CD4-positive, CD25-positive, alpha-beta regulatory T cell (primary cell): Measurements from ENCODE around the gene FNDC11. TPM values are rescaled to one million over a fixed set of nuclear protein-coding genes. Genes with fewer than 3 reads are reported as not detected.

Experiments used
- ATAC-seq, 2 donors: fragments of 150-1000 bp; cut with Tn5 transposase; one replicate each; pipeline ENCODE4 v1.10.0; 2021; ENCODE audit warnings: low read depth in 2 of 2, moderate number of reproducible peaks in 2 of 2, moderate library complexity in 1 of 2
- DNase-seq, 3 donors: peaks; one replicate each; pipeline versions ENCODE4 v3.0.0 to v3.0.0-alpha.2; 2012 to 2022; ENCODE audit warnings: mixed read lengths in 1 of 3
- H3K27ac ChIP-seq: one replicate; pipeline ENCODE4 v1.7.0; 2013; ENCODE audit warnings: mild to moderate bottlenecking, low read length; ENCODE audit not compliant: insufficient read depth, poor library complexity, severe bottlenecking
- H3K27me3 ChIP-seq: one replicate; pipeline ENCODE4 v1.7.0; 2013; ENCODE audit warnings: low read length; ENCODE audit not compliant: control insufficient read depth, insufficient read depth
- H3K36me3 ChIP-seq: one replicate; pipeline ENCODE4 v1.7.0; 2013; ENCODE audit warnings: mild to moderate bottlenecking, low read length, moderate library complexity; ENCODE audit not compliant: control insufficient read depth, insufficient read depth
- H3K4me1 ChIP-seq: 2 replicates; pipeline ENCODE4 v1.7.0; 2013; ENCODE audit warnings: mild to moderate bottlenecking, low read length; ENCODE audit not compliant: insufficient read depth, control insufficient read depth, poor library complexity, severe bottlenecking
- H3K4me3 ChIP-seq: one replicate; pipeline ENCODE4 v1.7.0; 2013; ENCODE audit warnings: low read depth, mild to moderate bottlenecking, low read length, moderate library complexity
- H3K9me3 ChIP-seq, 2 experiments: 1 replicate in 1 of 2; 2 replicates in 1 of 2; pipeline ENCODE4 v1.7.0; 2013; ENCODE audit warnings: low read length in 2 of 2, mild to moderate bottlenecking in 1 of 2, moderate library complexity in 1 of 2; ENCODE audit not compliant: control insufficient read depth in 2 of 2
- H3K27ac Mint-ChIP-seq, 3 donors: one replicate each; pipeline ENCODE4 v1.8.0; 2020 to 2022; ENCODE audit warnings: mild to moderate bottlenecking in 3 of 3, mixed read lengths in 3 of 3, moderate library complexity in 2 of 3
- H3K27me3 Mint-ChIP-seq: one replicate; pipeline ENCODE4 v1.8.0; 2022; ENCODE audit warnings: mild to moderate bottlenecking, mixed read lengths
- H3K36me3 Mint-ChIP-seq: one replicate; pipeline ENCODE4 v1.8.0; 2020; ENCODE audit warnings: mixed read lengths
- H3K4me1 Mint-ChIP-seq, 4 donors: one replicate each; pipeline ENCODE4 v1.8.0; 2020 to 2022; ENCODE audit warnings: mixed read lengths in 4 of 4, mild to moderate bottlenecking in 1 of 4
- H3K4me3 Mint-ChIP-seq, 4 donors: one replicate each; pipeline ENCODE4 v1.8.0; 2020 to 2022; ENCODE audit warnings: mild to moderate bottlenecking in 4 of 4, mixed read lengths in 4 of 4, moderate library complexity in 3 of 4
- H3K9me3 Mint-ChIP-seq, 7 donors: one replicate each; pipeline ENCODE4 v1.8.0; 2020 to 2022; ENCODE audit warnings: mixed read lengths in 7 of 7, mild to moderate bottlenecking in 3 of 7, moderate library complexity in 2 of 7
- polyA plus RNA-seq, 4 donors: library from polyadenylated mRNA; unstranded; fragments of 300-500 nt; fragmentation: Illumina TruSeq; gene quantifications; one replicate each; pipeline ENCODE4 v1.2.3, GENCODE V29; 2021
- total RNA-seq: library from RNA; stranded (reverse); gene quantifications from one replicate; pipeline ENCODE4 v1.2.3, GENCODE V29; 2022

The FNDC11 gene
- total and polyA plus RNA-seq, 5 donors from 2014 or later, result 0.07 to 1.5 (median 0.18) TPM

GRCh38 chr20:63543131-63543530 lies 10.8 kb upstream of the FNDC11 start:
- Mint-ChIP-seq H3K4me1 (peaks cover 2 to 12% (median 5%) of the 10 kb centered on the region in 4 donors), H3K27me3 (peaks cover 4% of the 10 kb centered on the region)
- ATAC-seq, result no peak

GRCh38 chr20:63543733-63544132 lies 10.2 kb upstream of the FNDC11 start:
- H3K4me1 Mint-ChIP-seq, result peaks cover 2 to 12% (median 5%) of the 10 kb centered on the region in 4 donors
- peaks cover 4% of the 10 kb centered on the region for H3K27me3 Mint-ChIP-seq
- Histone ChIP-seq H3K27ac (no peak overlapping the region), H3K4me1 (peaks cover 3% of the 10 kb centered on the region), H3K9me3 (no peaks in the 10 kb centered on the region), H3K4me3 (no peak overlapping the region), H3K27me3 (no peaks in the 10 kb centered on the region), H3K36me3 (no peaks in the 10 kb centered on the region)
- H3K9me3 Mint-ChIP-seq, result no peaks in the 10 kb centered on the region
- ATAC-seq (no peak), DNase-seq (no peak)
- H3K4me3 Mint-ChIP-seq, result peak overlapping the region in 1 of 4 donors; percentile 72
- no peaks in the 10 kb centered on the region for H3K36me3 Mint-ChIP-seq
- H3K27ac Mint-ChIP-seq, result no peak overlapping the region

More at GRCh38 chr20:63543131-63543530, 10.8 kb upstream of the FNDC11 start:
- Histone ChIP-seq H3K36me3 (no peaks in the 10 kb centered on the region), H3K27me3 (no peaks in the 10 kb centered on the region), H3K27ac (no peak overlapping the region), H3K4me1 (peaks cover 9% of the 10 kb centered on the region), H3K4me3 (no peak overlapping the region), H3K9me3 (no peaks in the 10 kb centered on the region)
- peak overlapping the region in 1 of 3 donors; percentile 53 for H3K27ac Mint-ChIP-seq
- H3K4me3 Mint-ChIP-seq, result no peak overlapping the region
- H3K9me3 Mint-ChIP-seq, result no peaks in the 10 kb centered on the region
- no peaks in the 10 kb centered on the region for H3K36me3 Mint-ChIP-seq
- no peak for DNase-seq

GRCh38 chr20:63544241-63544957 lies 9.6 kb upstream of the FNDC11 start:
- H3K4me1 ChIP-seq, result no peaks in the 10 kb centered on the region
- no peak overlapping the region for H3K27ac ChIP-seq
- no peak for ATAC-seq
- Mint-ChIP-seq H3K4me3 (no peak overlapping the region), H3K27ac (no peak overlapping the region), H3K27me3 (peaks cover 6% of the 10 kb centered on the region), H3K36me3 (no peaks in the 10 kb centered on the region), H3K9me3 (no peaks in the 10 kb centered on the region), H3K4me1 (peaks cover 2 to 15% (median 5%) of the 10 kb centered on the region in 4 donors)
- no peak for DNase-seq
- no peak overlapping the region for H3K4me3 ChIP-seq
- H3K27me3 ChIP-seq, result no peaks in the 10 kb centered on the region
- H3K9me3 ChIP-seq, result no peaks in the 10 kb centered on the region
- H3K36me3 ChIP-seq, result no peaks in the 10 kb centered on the region

GRCh38 chr20:63544958-63545516 lies 8.9 kb upstream of the FNDC11 start:
- Mint-ChIP-seq H3K9me3 (no peaks in the 10 kb centered on the region), H3K27me3 (peaks cover 13% of the 10 kb centered on the region), H3K4me3 (peak overlapping the region in 1 of 4 donors; percentile 51), H3K27ac (no peak overlapping the region), H3K4me1 (peaks cover 2 to 16% (median 6%) of the 10 kb centered on the region in 4 donors), H3K36me3 (no peaks in the 10 kb centered on the region)
- no peaks in the 10 kb centered on the region for H3K9me3 ChIP-seq
- H3K36me3 ChIP-seq, result no peaks in the 10 kb centered on the region
- H3K27ac ChIP-seq, result no peak overlapping the region
- no peaks in the 10 kb centered on the region for H3K4me1 ChIP-seq
- DNase-seq (no peak), ATAC-seq (no peak)
- H3K27me3 ChIP-seq, result no peaks in the 10 kb centered on the region
- no peak overlapping the region for H3K4me3 ChIP-seq

GRCh38 chr20:63545814-63546213 lies 8.1 kb upstream of the FNDC11 start:
- Histone ChIP-seq H3K4me3 (no peak overlapping the region), H3K27ac (no peak overlapping the region), H3K27me3 (no peaks in the 10 kb centered on the region), H3K4me1 (no peaks in the 10 kb centered on the region), H3K36me3 (no peaks in the 10 kb centered on the region), H3K9me3 (no peaks in the 10 kb centered on the region)
- peaks cover 2 to 16% (median 6%) of the 10 kb centered on the region in 4 donors for H3K4me1 Mint-ChIP-seq
- DNase-seq, result no peak
- ATAC-seq, result no peak
- H3K27me3 Mint-ChIP-seq, result peaks cover 16% of the 10 kb centered on the region
- peak overlapping the region in 1 of 4 donors; percentile 51 for H3K4me3 Mint-ChIP-seq
- no peak overlapping the region for H3K27ac Mint-ChIP-seq
- no peaks in the 10 kb centered on the region for H3K36me3 Mint-ChIP-seq
- H3K9me3 Mint-ChIP-seq, result no peaks in the 10 kb centered on the region

- Histone ChIP-seq H3K4me3 (no peak overlapping the region), H3K27me3 (no peaks in the 10 kb centered on the region), H3K27ac (no peak overlapping the region), H3K36me3 (no peaks in the 10 kb centered on the region), H3K9me3 (no peaks in the 10 kb centered on the region), H3K4me1 (no peaks in the 10 kb centered on the region)
- no peak overlapping the region for H3K27ac Mint-ChIP-seq
- H3K27me3 Mint-ChIP-seq, result peaks cover 16% of the 10 kb centered on the region
- DNase-seq (no peak), ATAC-seq (no peak)
- H3K9me3 Mint-ChIP-seq, result no peaks in the 10 kb centered on the region
- H3K4me1 Mint-ChIP-seq, result peaks cover 2 to 16% (median 8%) of the 10 kb centered on the region in 4 donors
- peak overlapping the region in 2 of 4 donors; percentile 11 to 51 for H3K4me3 Mint-ChIP-seq
- H3K36me3 Mint-ChIP-seq, result no peaks in the 10 kb centered on the region
These were observed 7.6 kb upstream of the FNDC11 start for GRCh38 chr20:63546256-63546955.

GRCh38 chr20:63546956-63547724 lies 6.8 kb upstream of the FNDC11 start:
- Histone ChIP-seq H3K27me3 (no peaks in the 10 kb centered on the region), H3K4me1 (peaks cover 3% of the 10 kb centered on the region), H3K36me3 (no peaks in the 10 kb centered on the region), H3K9me3 (no peaks in the 10 kb centered on the region), H3K4me3 (no peak overlapping the region), H3K27ac (no peak overlapping the region)
- Mint-ChIP-seq H3K36me3 (no peaks in the 10 kb centered on the region), H3K4me1 (peaks cover 2 to 16% (median 10%) of the 10 kb centered on the region in 4 donors), H3K9me3 (no peaks in the 10 kb centered on the region), H3K27ac (peak overlapping the region in 1 of 3 donors; percentile 4), H3K4me3 (peak overlapping the region in 1 of 4 donors; percentile 29), H3K27me3 (peaks cover 16% of the 10 kb centered on the region)
- ATAC-seq, result no peak
- no peak for DNase-seq
